Fibroblast of pulmonary artery (primary cell): ENCODE data around the gene GK.
"Not testable (repeated sequence)": the region's sequence is repeated elsewhere in the genome, so short reads cannot be mapped to it uniquely, and the experiment has no call there.

Source experiments
- DNase-seq: peaks from one replicate; pipeline ENCODE4 v3.0.0-alpha.2; 2010; ENCODE audit warnings: low read depth
- H3K4me3 ChIP-seq: replicated peaks from 2 replicates; pipeline ENCODE4 v1.5.1; 2011; ENCODE audit warnings: low read depth, mild to moderate bottlenecking, control low read depth, low read length, moderate library complexity
- CTCF ChIP-seq: IDR thresholded peaks from 2 replicates; pipeline ENCODE4 v1.5.1; 2011; ENCODE audit warnings: mild to moderate bottlenecking, control low read depth, low read length, inconsistent platforms; ENCODE audit errors: missing control alignments

Gene GK

GRCh38 chrX:30666094-30666493 is 12.9 kb downstream of the GK start:
- TF ChIP-seq CTCF, result no peak
- DNase-seq, result no peak
- H3K4me3 ChIP-seq, result no peak overlapping the region

- TF ChIP-seq CTCF, result no peak
- H3K4me3 ChIP-seq, result no peak overlapping the region
- DNase-seq, result no peak
These were observed 15.4 kb downstream of the GK start for GRCh38 chrX:30668581-30668980.

GRCh38 chrX:30671189-30671588 is 18.0 kb downstream of the GK start:
- not testable (repeated sequence) for DNase-seq, H3K4me3 ChIP-seq

- DNase-seq, result no peak
- TF ChIP-seq CTCF, result no peak
- no peak overlapping the region for H3K4me3 ChIP-seq
These were observed 20.0 kb downstream of the GK start for GRCh38 chrX:30673127-30673796.

GRCh38 chrX:30673884-30674598 is 20.8 kb downstream of the GK start:
- no peak for TF ChIP-seq CTCF
- no peak overlapping the region for H3K4me3 ChIP-seq
- DNase-seq, result no peak

- DNase-seq, result no peak
- no peak overlapping the region for H3K4me3 ChIP-seq
- TF ChIP-seq CTCF, result no peak
These were observed 21.6 kb downstream of the GK start for GRCh38 chrX:30674799-30675198.

GRCh38 chrX:30679369-30679768 is 26.1 kb downstream of the GK start:
- no peak overlapping the region for H3K4me3 ChIP-seq
- TF ChIP-seq CTCF, result no peak
- DNase-seq, result no peak
